ENCODE results near the gene SLC5A6. TPM values are rescaled to one million over a fixed set of nuclear protein-coding genes. Genes with fewer than 3 reads are reported as not detected.

The SLC5A6 gene
- polyA plus RNA-seq (ENCODE audit: insufficient read length), result 18.6 TPM

DNA sequence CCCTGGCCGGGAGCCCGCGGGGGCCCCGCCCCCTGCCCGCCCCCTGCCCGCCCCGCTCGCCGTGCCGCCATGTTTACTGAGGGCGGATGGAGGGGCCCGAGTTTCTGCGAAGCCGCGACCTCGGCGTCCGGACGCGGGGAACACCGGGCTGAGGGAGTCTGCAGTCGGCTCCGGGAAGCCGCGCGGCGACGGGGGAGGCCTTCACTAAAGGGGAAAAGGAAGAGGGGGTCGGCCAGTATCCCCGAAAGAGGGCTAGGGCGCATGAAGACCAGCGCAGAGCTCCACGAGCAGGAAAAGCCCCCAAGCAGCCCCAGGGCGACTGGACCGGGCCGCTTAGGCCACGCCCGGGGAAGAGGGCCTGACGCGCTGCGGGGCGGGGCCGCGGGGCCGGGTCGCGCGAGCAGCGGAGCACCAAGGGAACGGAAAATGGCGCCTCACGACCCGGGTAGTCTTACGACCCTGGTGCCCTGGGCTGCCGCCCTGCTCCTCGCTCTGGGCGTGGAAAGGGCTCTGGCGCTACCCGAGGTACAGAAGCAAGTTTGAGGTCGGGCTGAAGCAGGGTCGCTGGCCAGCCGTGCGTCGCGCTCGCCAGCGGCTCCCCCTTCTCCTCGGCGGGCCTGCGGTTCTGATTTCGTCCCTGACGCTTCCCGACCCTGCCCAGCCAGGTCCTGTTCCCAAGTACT is at the start of gene SLC5A6, which contains the start of gene ATRAID:
Gene SLC5A6 (minus strand): TSS at position 326 of the 683 bp plus-strand sequence. CDS start 4,618 bp downstream, outside the sequence.
Gene ATRAID (plus strand): TSS at position 99 of the 683 bp plus-strand sequence. CDS start 328 bp downstream, at position 427.
- peak; percentile 94 for DNase-seq

GRCh38 chr2:27261241-27261925 is 49.3 kb upstream of the SLC5A6 start:
- no peak for DNase-seq

DNA sequence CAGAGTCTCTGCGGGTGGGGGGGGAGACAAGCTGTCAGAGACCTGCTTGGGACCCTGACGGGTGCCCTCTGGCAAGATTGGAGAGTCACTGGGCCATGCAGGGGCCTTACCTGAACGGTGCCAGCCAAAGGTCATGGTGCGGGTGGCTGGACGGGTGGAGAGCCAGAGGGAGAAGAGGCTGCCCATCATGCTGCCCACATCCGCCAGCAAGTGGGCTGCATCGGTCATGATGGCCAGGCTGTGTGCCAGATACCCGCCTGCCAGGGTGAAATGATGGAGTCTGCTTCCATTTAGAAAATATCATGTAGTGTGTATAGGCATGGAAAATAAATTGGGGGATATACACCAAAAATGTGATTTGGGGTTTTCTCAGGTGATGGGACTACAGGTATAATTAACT is 46.0 kb upstream of the SLC5A6 start:
- no peak for DNase-seq

DNA sequence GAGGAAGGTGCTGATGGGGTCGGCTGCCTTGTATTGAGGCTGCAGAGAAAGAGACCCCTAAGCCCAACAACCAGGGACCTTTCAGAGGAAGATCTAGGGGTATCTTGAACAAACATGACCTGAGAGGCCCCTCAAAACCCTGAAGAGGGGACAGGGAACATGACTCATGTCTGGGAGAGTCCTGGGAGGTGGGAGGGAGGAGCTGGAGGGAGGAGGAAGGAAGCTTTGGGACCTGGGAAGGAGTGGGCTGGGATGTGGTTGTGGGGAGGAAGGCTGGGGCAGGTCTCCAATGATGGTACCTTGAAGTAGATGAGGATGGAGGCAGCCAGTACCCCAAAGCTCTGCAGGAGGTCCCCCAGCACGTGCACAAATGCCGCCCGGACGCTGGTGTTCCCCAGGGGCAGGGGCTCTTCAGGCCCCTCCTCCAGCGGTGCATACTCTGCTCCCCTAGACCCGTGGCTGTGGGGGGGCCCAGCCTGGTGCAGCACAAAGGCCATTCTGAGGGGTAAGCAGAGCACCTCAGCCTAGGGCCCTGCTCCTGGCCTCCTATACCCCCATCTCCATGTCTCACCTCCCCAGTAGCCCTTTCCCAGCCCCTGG is 44.9 kb upstream of the SLC5A6 start:
- DNase-seq, result no peak

- no peak for DNase-seq
Observed at GRCh38 chr2:27255660-27256059, 43.6 kb upstream of the SLC5A6 start.

- DNase-seq, result no peak
Observed at GRCh38 chr2:27255187-27255586, 43.1 kb upstream of the SLC5A6 start.

- no peak for DNase-seq
Observed at GRCh38 chr2:27251766-27252165, 39.7 kb upstream of the SLC5A6 start.

GRCh38 chr2:27250652-27251379 is 38.7 kb upstream of the SLC5A6 start:
- no peak for DNase-seq

DNA sequence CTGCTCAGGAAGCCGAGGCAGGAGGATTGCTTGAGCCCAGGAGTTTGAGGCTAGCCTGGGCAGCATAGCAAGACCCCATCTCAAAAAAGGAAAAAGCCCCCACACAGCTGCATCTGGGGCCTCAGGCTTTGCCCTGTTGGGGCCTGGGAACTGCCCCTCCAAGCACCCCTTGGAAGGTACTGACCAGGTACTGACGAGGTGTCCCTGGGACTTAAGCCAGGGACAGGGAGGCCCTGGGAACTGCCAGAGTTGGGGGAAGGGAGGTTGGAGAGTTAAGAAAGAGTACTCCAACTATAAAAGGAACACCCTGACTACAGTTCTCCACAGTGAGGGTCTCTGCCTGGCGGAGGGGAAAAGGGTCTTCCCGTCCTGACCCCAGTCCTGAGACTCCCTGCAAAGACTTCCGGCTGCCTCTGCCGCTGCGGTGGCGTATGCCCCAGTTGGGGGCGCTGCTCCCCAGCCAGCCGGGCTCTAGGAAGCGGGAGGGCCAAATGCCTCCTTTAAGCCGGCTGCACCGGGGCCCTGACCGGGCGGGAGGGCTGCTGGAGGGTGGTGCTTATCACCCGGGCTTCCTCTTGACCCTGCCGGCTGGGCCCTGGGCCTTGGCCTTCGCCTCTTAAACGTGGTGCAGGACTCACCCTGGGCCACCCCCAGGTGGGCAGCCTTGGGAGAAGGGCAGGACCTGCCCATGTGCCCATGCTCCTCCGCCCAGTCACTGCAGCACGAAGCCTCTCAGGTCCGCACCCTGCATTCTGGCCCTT is 38.0 kb upstream of the SLC5A6 start:
- no peak for DNase-seq

GRCh38 chr2:27249159-27249890 is 37.3 kb upstream of the SLC5A6 start:
- no peak for DNase-seq

DNA sequence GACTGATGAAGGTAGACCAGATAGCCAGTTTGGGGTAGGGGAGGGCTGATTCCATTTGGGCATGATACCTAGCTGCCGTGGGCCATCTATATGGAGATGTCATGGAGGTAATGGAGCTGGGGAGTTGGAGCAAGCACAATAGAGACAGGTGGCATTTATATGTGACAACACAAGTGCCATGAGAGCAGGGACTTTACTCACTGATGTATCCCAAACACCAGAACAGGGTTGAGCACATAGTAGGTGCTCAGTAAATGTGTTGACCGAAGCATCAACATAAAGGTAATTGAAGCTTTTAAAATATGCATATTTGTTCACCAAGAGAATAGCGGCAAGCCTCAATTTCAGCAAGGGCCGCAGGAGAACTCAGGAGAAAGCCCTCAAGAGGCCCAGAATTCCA is 35.8 kb upstream of the SLC5A6 start:
- DNase-seq, result no peak

GRCh38 chr2:27245626-27246025 is 33.6 kb upstream of the SLC5A6 start:
- peak; percentile 47 for DNase-seq

DNA sequence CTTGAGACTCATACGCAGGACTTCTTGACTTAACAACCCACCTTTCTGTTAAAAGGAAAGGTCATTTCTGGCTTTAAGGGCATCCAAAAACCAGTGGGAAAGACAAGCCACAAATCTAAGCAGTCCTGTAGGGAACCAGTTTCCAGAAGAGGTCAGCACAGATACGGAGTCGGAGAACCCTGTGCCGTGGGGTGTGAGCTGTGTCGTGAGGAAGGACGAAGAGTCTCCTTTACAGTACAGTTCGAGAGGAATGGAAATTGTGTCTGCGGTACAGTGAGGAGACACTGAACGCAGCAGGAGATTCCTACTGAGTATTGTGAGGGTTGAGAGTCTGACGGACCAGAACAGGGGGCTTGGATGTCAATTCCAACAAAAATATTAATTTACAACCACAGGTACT is 33.0 kb upstream of the SLC5A6 start:
- DNase-seq, result no peak

GRCh38 chr2:27243391-27244130 is 31.5 kb upstream of the SLC5A6 start:
- DNase-seq, result no peak

DNA sequence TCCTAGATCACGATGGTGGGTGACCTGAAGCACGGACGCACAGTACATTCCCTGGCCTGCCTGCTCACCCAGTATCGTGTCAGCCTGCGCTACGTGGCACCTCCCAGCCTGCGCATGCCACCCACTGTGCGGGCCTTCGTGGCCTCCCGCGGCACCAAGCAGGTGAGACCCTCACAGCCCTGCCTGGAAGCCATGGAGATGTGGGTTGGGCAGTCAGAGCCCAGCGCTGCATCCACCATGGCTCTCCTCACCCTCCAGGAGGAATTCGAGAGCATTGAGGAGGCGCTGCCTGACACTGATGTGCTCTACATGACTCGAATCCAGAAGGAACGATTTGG is 30.5 kb upstream of the SLC5A6 start:
- DNase-seq, result no peak

DNA sequence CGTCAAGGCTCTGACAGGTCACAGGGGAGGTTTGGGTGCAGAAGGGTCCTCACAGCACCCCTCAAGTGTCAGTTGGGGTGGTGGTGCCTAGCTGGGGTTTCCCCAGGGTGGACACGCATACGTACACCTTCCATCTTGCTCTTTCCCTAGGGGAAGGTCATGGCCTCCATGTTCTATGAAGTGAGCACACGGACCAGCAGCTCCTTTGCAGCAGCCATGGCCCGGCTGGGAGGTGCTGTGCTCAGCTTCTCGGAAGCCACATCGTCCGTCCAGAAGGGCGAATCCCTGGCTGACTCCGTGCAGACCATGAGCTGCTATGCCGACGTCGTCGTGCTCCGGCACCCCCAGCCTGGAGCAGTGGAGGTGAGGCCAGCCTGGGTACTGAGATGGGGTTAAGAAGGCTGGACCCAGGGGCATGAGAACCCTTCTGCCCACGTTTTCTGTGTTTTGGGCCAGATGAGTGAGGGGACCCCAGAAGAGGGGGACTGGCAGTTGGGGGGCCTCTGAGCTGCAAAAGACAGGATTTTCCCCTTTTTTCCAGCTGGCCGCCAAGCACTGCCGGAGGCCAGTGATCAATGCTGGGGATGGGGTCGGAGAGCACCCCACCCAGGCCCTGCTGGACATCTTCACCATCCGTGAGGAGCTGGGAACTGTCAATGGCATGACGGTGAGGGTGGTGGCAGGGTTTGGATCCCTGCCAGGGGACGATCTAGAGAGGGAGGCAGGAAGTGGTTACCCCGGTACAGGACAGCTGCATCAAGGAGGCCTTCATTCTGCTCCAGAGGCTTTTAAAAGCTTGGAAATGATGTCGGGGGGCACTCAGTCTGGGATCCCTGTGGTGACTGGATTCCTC is 29.9 kb upstream of the SLC5A6 start:
- DNase-seq, result no peak

- no peak for DNase-seq
Observed at GRCh38 chr2:27240406-27240805, 28.3 kb upstream of the SLC5A6 start.

- no peak for DNase-seq
Observed at GRCh38 chr2:27238976-27239375, 26.9 kb upstream of the SLC5A6 start.

DNA sequence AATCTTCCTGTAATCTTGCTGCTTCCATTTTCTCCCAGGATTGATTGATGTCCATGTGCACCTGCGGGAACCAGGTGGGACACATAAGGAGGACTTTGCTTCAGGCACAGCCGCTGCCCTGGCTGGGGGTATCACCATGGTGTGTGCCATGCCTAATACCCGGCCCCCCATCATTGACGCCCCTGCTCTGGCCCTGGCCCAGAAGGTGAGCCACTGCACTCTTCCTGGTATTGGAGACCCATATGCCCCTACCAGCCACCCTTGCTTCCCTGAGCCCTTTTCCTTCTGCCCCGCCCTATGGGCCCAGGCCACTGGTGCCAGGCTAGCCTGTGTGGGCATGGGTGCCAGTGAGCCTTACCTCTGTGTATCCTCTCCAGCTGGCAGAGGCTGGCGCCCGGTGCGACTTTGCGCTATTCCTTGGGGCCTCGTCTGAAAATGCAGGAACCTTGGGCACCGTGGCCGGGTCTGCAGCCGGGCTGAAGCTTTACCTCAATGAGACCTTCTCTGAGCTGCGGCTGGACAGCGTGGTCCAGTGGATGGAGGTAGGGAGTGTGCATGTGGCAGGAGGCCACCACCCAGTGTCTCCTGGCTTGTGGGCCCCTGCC is 25.4 kb upstream of the SLC5A6 start:
- DNase-seq, result no peak
